BLaER1 treated with 17β-estradiol and CSF1 and Interleukin-3, amounts not matched to agents 10 nM and 100 nM (cell line): ENCODE measurements around the gene CIAPIN1.

Experiments used
- H3K27ac ChIP-seq, 11 experiments: shearing (Covaris generic); formaldehyde crosslinking; 2 replicates each; pipeline ENCODE4 v1.8.1; 2022
- H3K27me3 ChIP-seq, 11 experiments: shearing (Covaris generic); formaldehyde crosslinking; 2 replicates each; pipeline ENCODE4 v1.8.1; 2022
- H3K36me3 ChIP-seq, 11 experiments: shearing (Covaris generic); formaldehyde crosslinking; 2 replicates each; pipeline ENCODE4 v1.8.1; 2022
- H3K4me1 ChIP-seq, 10 experiments: shearing (Covaris generic); formaldehyde crosslinking; 2 replicates each; pipeline ENCODE4 v1.8.1; 2022
- H3K4me2 ChIP-seq, 11 experiments: shearing (Covaris generic); formaldehyde crosslinking; 2 replicates each; pipeline ENCODE4 v1.8.1; 2022
- H3K4me3 ChIP-seq, 10 experiments: shearing (Covaris generic); formaldehyde crosslinking; 2 replicates each; pipeline ENCODE4 v1.8.1; 2022
- H3K9ac ChIP-seq, 11 experiments: shearing (Covaris generic); formaldehyde crosslinking; 2 replicates each; pipeline ENCODE4 v1.8.1; 2022
- H3K9me3 ChIP-seq, 11 experiments: shearing (Covaris generic); formaldehyde crosslinking; replicated peaks in 1 of 11; 2 replicates each; pipeline ENCODE4 v1.8.1; 2022
- H4K20me1 ChIP-seq, 11 experiments: shearing (Covaris generic); formaldehyde crosslinking; 2 replicates each; pipeline ENCODE4 v1.8.1; 2022
- Cebpa-rat ChIP-seq, 11 experiments: shearing (Covaris generic); IDR thresholded peaks; 2 replicates each; pipeline ENCODE4 v1.8.1; 2022

The CIAPIN1 gene

DNA sequence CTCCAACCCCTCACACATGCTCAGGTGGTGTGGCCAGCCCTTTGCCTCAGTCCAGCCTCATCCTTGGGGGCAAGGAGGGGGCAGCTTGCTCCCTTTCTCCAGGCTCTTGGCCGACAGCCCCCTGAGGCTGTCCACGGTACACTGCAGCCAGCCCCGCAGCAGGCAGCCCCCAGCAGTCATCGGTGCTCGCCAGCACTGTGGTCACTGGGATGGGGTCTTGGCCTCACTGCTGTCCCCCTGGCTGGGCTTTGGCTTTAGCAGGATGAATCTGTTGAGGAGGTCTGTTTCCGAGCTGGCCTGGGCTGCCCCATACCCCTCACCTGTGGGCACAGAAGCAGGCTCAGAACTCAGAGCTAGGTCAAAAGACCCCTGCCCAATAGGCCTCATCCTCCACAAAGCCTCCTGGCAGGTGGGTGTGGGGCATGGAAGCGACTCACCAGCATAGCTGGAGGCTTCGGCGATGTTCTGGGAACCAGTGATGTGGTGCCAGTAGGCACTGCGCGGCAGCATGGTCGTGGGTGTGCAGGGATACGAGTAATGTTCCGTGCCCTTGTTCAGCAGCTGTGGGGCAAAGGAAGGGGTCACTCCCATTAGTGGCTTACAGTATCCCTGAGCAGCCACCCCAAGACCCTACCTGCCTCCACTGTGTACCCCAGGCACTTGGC lies 26.1 kb upstream of the CIAPIN1 start:
- Histone ChIP-seq H3K36me3 (peaks cover 46 to 80% (median 64%) of the 10 kb centered on the region in 11 experiments), H3K4me2 (peak overlapping the region in 10 of 11 experiments; percentile 43 to 82 (median 63); a peak in 16 of 22 replicates), H3K27ac (peak overlapping the region in 2 of 11 experiments; percentile 32 to 35; a peak in 1 of 22 replicates)

DNA sequence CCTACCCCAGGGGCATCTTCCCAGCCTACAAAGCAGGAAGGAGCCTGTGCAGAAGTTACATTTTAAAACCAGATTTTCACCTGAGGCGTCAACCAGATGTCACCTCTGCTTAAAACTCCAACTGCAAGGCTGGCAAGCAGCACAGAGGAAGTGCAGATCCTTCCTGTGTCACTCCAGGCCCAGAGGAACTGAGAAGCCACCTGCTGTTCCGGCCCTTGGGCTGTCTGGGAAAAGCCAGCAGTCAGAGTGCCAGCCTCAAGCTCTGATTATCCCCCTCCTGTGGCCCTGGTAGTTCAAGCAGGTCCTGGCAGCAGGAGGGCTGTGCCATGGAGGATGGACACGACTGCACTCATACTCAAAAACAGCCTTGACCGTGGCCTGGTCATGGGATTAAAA lies 25.5 kb upstream of the CIAPIN1 start:
- Histone ChIP-seq H4K20me1 (peaks cover 3 to 88% (median 74%) of the 10 kb centered on the region in 11 experiments; a peak in 20 of 22 replicates), H3K4me1 (peaks cover 35 to 63% (median 54%) of the 10 kb centered on the region in 10 experiments), H3K36me3 (peaks cover 52 to 84% (median 69%) of the 10 kb centered on the region in 11 experiments), H3K9ac (peak overlapping the region in 6 of 11 experiments; percentile 6 to 54 (median 40); a peak in 4 of 22 replicates), H3K4me2 (peak overlapping the region; percentile 43 to 82 (median 61)), H3K27me3 (no peaks in the 10 kb centered on the region), H3K4me3 (no peak overlapping the region), H3K27ac (peak overlapping the region in 4 of 11 experiments; percentile 22 to 50 (median 34); a peak in 4 of 22 replicates), H3K9me3 (no peaks in the 10 kb centered on the region)
- no peak for TF ChIP-seq Cebpa-rat (IDR thresholded peaks at IDR 0.05)

More for the DNA sequence above, 26.1 kb upstream of the CIAPIN1 start:
- Histone ChIP-seq H4K20me1 (peaks cover 3 to 94% (median 80%) of the 10 kb centered on the region in 11 experiments; a peak in 20 of 22 replicates), H3K4me1 (peaks cover 41 to 70% (median 61%) of the 10 kb centered on the region in 10 experiments), H3K27me3 (no peaks in the 10 kb centered on the region), H3K9ac (0 out of 22 replicates have a peak overlapping the region, but pooled peaks of 3 of the 11 experiments have one; percentile 6 to 45 (median 11)), H3K4me3 (no peak overlapping the region), H3K9me3 (no peaks in the 10 kb centered on the region)
- TF ChIP-seq Cebpa-rat (IDR thresholded peaks at IDR 0.05), result no peak

DNA sequence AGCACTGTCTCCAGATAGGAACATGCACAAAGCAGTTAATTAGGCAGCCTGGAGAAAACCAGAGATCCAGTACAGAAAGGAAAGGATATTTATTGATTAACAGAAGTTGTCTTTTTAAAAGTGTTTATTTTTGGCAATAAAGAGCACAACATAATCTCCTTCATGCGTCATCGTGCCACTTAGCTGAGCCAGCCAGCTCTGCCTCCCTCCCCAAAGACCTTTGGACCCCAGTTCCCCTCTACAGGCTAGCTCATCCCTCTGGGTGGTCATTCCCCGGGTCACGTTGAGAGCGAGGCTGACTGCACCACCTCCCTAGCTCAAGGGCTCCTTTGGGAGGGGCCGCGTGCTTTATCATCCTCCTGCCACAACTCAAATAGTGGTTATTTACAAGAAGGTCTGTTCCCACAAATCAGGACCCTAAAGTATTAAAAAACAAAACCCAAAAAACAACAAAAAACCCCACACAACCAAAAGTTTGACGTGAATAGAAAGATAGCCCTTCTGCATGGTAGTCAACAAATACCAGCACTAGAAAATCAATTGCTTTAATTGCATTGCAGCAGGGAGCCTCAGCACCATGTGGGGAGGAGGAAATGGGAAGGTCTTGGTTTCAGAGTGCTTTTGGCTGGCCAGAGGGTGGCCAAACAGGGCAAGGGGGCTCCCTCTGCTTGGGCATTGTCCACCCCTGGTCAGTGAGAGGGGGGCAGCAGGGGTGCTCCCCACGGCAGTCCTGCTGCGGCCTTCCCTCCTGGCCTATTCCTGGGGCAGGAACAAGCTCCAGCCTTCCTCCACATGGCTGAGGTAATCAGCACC lies 24.9 kb upstream of the CIAPIN1 start:
- Histone ChIP-seq H3K27ac (peak overlapping the region in 4 of 11 experiments; percentile 22 to 50 (median 34); a peak in 4 of 22 replicates), H4K20me1 (peaks cover 3 to 86% (median 68%) of the 10 kb centered on the region in 11 experiments; a peak in 20 of 22 replicates), H3K9ac (peak overlapping the region in 6 of 11 experiments; percentile 6 to 54 (median 40); a peak in 4 of 22 replicates), H3K4me3 (no peak overlapping the region), H3K9me3 (no peaks in the 10 kb centered on the region), H3K4me2 (peak overlapping the region; percentile 43 to 82 (median 61)), H3K36me3 (peaks cover 58 to 84% (median 76%) of the 10 kb centered on the region in 11 experiments), H3K4me1 (peaks cover 28 to 57% (median 48%) of the 10 kb centered on the region in 10 experiments), H3K27me3 (no peaks in the 10 kb centered on the region)
- no peak for TF ChIP-seq Cebpa-rat (IDR thresholded peaks at IDR 0.05)

DNA sequence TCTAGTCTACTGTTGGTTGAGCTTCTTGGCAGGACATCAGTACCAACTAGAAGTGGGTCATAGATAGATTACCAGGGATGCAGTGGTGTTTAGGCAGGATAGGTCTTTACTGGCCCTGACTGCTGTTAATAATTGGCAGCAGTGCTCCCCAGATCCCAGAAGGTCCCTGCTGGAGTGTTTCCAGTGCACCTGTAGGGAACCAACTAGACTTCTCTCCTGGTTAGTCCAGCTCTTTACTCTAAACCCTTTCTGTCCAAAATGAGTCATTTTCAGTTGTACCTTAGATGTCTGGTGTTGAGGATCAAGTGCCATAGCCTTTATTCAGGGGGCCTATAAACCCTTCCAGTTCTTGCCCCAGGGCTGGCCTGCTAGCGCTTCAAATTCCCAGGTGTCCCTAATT lies 24.0 kb upstream of the CIAPIN1 start:
- Histone ChIP-seq H3K4me3 (no peak overlapping the region), H3K36me3 (peaks cover 67 to 91% (median 84%) of the 10 kb centered on the region in 11 experiments), H3K9ac (no peak overlapping the region), H3K4me1 (peaks cover 20 to 49% (median 40%) of the 10 kb centered on the region in 10 experiments), H3K27ac (no peak overlapping the region), H3K9me3 (no peaks in the 10 kb centered on the region), H4K20me1 (peaks cover 3 to 85% (median 64%) of the 10 kb centered on the region in 11 experiments; a peak in 20 of 22 replicates), H3K4me2 (no peak overlapping the region), H3K27me3 (no peaks in the 10 kb centered on the region)
- TF ChIP-seq Cebpa-rat (IDR thresholded peaks at IDR 0.05), result no peak

DNA sequence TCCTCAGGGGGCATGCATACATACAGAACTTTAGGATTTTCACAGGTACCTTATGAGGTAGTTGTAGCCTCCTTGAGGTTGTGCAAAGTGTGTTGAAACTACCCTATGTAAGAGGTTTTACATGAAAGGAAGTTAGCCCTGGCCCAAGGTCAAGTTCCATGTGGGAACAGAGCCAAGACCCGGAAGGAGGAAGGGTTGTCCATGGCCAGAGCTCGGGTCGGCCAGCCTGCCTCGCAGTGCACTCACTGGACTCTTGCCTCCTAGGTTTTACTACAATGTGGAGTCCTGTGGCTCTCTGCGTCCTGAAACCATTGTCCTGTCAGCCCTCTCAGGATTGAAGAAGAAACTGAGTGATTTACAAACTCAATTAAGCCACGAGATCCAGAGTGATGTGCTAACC lies 23.5 kb upstream of the CIAPIN1 start:
- no peak overlapping the region for H3K27ac ChIP-seq
- H3K9me3 ChIP-seq, result no peaks in the 10 kb centered on the region
- H3K4me3 ChIP-seq, result no peak overlapping the region
- no peak overlapping the region for H3K4me2 ChIP-seq
- H3K36me3 ChIP-seq, result peaks cover 72 to 96% (median 89%) of the 10 kb centered on the region in 11 experiments
- peaks cover 3 to 86% (median 66%) of the 10 kb centered on the region in 11 experiments; a peak in 20 of 22 replicates for H4K20me1 ChIP-seq
- no peak overlapping the region for H3K9ac ChIP-seq
- peaks cover 15 to 44% (median 35%) of the 10 kb centered on the region in 10 experiments for H3K4me1 ChIP-seq
- H3K27me3 ChIP-seq, result no peaks in the 10 kb centered on the region
- no peak for TF ChIP-seq Cebpa-rat (IDR thresholded peaks at IDR 0.05)

DNA sequence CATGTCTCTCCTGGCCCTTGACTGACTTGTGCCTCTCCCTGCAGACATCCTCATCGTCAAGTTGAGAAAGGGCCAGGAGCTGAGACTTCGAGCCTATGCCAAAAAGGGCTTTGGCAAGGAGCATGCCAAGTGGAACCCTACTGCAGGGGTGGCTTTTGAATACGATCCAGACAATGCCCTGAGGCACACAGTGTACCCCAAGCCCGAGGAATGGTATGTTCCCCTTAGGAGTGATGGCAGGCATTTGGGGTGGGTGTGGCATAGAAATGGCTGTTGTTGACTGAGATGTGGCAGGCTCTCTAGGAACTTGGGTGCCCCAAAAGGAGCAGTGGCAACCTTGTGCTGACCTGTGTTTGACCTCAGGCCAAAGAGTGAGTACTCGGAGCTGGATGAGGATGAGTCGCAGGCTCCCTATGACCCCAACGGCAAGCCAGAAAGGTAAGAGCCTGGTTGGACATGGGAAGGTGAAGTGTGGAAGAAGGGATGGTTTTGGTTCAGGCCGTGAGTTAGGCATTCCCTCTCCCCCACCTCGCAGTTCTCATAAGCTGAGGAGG lies 22.8 kb upstream of the CIAPIN1 start:
- Histone ChIP-seq H3K9me3 (no peaks in the 10 kb centered on the region), H4K20me1 (peaks cover 3 to 89% (median 67%) of the 10 kb centered on the region in 11 experiments; a peak in 20 of 22 replicates), H3K27ac (no peak overlapping the region), H3K4me3 (no peak overlapping the region), H3K27me3 (no peaks in the 10 kb centered on the region), H3K4me2 (no peak overlapping the region), H3K9ac (no peak overlapping the region), H3K36me3 (peaks cover 79 to 99% (median 96%) of the 10 kb centered on the region in 11 experiments), H3K4me1 (peaks cover 16 to 37% (median 28%) of the 10 kb centered on the region in 10 experiments)
- no peak for TF ChIP-seq Cebpa-rat (IDR thresholded peaks at IDR 0.05)

DNA sequence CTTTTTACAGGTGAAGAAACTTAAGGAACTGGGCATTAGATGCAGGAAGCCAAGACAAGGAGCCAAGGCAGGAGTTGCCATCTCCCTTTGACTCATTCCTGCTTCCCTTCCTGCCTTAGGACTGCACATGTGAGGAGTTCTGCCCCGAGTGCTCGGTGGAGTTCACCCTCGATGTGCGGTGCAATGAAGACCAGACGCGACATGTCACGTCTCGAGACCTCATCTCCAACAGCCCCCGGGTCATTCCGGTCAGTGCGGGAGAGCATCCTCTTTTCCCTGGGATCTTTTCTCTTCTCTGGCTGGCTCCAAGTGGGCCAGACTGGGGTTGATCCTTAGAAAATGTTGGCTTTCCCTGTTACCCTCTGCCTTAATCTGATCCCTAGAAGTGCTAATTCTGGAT lies 21.9 kb upstream of the CIAPIN1 start:
- Histone ChIP-seq H3K9me3 (no peaks in the 10 kb centered on the region), H3K27me3 (no peaks in the 10 kb centered on the region), H3K4me2 (no peak overlapping the region), H3K36me3 (peaks cover 84 to 98% (median 96%) of the 10 kb centered on the region in 11 experiments), H3K4me3 (no peak overlapping the region), H3K4me1 (peaks cover 19 to 36% (median 23%) of the 10 kb centered on the region in 10 experiments), H4K20me1 (peaks cover 3 to 91% (median 60%) of the 10 kb centered on the region in 11 experiments; a peak in 20 of 22 replicates), H3K27ac (no peak overlapping the region), H3K9ac (no peak overlapping the region)
- TF ChIP-seq Cebpa-rat (IDR thresholded peaks at IDR 0.05), result no peak

DNA sequence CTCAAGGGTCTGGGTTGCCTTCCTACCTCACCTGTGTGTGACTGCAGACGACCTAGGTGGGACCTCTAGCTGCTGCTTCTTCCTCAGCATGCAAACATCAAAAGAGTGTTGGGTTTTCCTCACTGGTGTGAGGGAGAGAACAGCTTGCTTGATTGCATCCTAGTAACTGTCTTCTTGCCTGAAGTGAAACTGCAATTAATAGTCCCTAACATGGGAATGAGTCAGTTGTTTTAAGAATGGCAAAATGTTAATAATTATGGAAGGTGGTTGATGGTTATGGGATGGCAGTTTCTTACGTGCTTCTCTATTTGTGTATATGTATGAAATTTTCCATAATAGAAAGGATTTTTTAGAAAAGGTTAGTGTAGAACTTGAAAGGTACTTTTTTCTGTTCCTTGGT lies 21.2 kb upstream of the CIAPIN1 start:
- Histone ChIP-seq H3K9me3 (no peaks in the 10 kb centered on the region), H4K20me1 (peaks cover 3 to 91% (median 57%) of the 10 kb centered on the region in 11 experiments; a peak in 20 of 22 replicates), H3K4me1 (peaks cover 22 to 42% (median 26%) of the 10 kb centered on the region in 10 experiments), H3K4me3 (no peak overlapping the region), H3K4me2 (no peak overlapping the region), H3K27ac (no peak overlapping the region), H3K27me3 (no peaks in the 10 kb centered on the region), H3K9ac (no peak overlapping the region), H3K36me3 (peaks cover 89 to 98% (median 94%) of the 10 kb centered on the region in 11 experiments)
- TF ChIP-seq Cebpa-rat (IDR thresholded peaks at IDR 0.05), result no peak
